IMR-90 (cell line): ENCODE data around the gene TMEM248.

Experiments used
- BHLHE40 ChIP-seq: fragments of 150-350 bp; IDR thresholded peaks from 2 replicates; pipeline ENCODE4 v1.6.1; 2016; ENCODE audit warnings: mild to moderate bottlenecking, low read depth, low read length
- CEBPB ChIP-seq: IDR thresholded peaks from 2 replicates; pipeline ENCODE4 v1.6.1; 2012; ENCODE audit warnings: low read depth, low read length, improper control_type of control experiment
- CTCF ChIP-seq: conservative IDR thresholded peaks from 2 replicates; pipeline ENCODE4 v1.5.1; 2012; ENCODE audit warnings: mild to moderate bottlenecking, low read depth, low read length, improper control_type of control experiment
- FOS ChIP-seq: fragments of 150-350 bp; IDR thresholded peaks from 2 replicates; pipeline ENCODE4 v1.6.1; 2016; ENCODE audit warnings: low read depth, low read length
- MAFK ChIP-seq: IDR thresholded peaks from 2 replicates; pipeline ENCODE4 v1.6.1; 2012; ENCODE audit warnings: low read depth, low read length, improper control_type of control experiment
- MAZ ChIP-seq: IDR thresholded peaks from 2 replicates; pipeline ENCODE4 v1.6.1; 2012; ENCODE audit warnings: low read depth, mild to moderate bottlenecking, low read length, improper control_type of control experiment, moderate library complexity, borderline replicate concordance
- MXI1 ChIP-seq: IDR thresholded peaks from 2 replicates; pipeline ENCODE4 v1.6.1; 2012; ENCODE audit warnings: low read depth, mild to moderate bottlenecking, low read length, moderate library complexity, borderline replicate concordance
- POLR2A ChIP-seq: IDR thresholded peaks from 2 replicates; pipeline ENCODE4 v1.6.1; 2012; ENCODE audit warnings: mild to moderate bottlenecking, low read depth, low read length
- RAD21 ChIP-seq: IDR thresholded peaks from 2 replicates; pipeline ENCODE4 v1.6.1; 2012; ENCODE audit warnings: low read length, improper control_type of control experiment
- RCOR1 ChIP-seq: IDR thresholded peaks from 2 replicates; pipeline ENCODE4 v1.6.1; 2012; ENCODE audit warnings: mild to moderate bottlenecking, low read length, improper control_type of control experiment; ENCODE audit not compliant: insufficient replicate concordance
- SMC3 ChIP-seq: fragments of 150-350 bp; IDR thresholded peaks from 2 replicates; pipeline ENCODE4 v1.6.1; 2016; ENCODE audit warnings: low read depth, mild to moderate bottlenecking, antibody characterized with exemption, low read length, moderate library complexity
- USF2 ChIP-seq: fragments of 150-350 bp; IDR thresholded peaks from 2 replicates; pipeline ENCODE4 v1.6.1; 2017; ENCODE audit warnings: mild to moderate bottlenecking, antibody characterized with exemption, low read length, low read depth

GRCh38 chr7:66930341-66930740 lies 9.3 kb downstream of the TMEM248 start:
- TF ChIP-seq CTCF = no peak
- no peak for TF ChIP-seq SMC3
- TF ChIP-seq RCOR1 = no peak
- no peak for TF ChIP-seq BHLHE40
- TF ChIP-seq CEBPB = no peak
- no peak for TF ChIP-seq MXI1
- no peak for TF ChIP-seq MAFK
- no peak for TF ChIP-seq POLR2A
- TF ChIP-seq FOS = no peak
- TF ChIP-seq USF2 = no peak
- no peak for TF ChIP-seq MAZ
- TF ChIP-seq RAD21 = no peak
